GM18909 (cell line): ENCODE data around the gene ZNF100.
"Not testable (repeated sequence)": the region's sequence is repeated elsewhere in the genome, so short reads cannot be mapped to it uniquely, and the experiment has no call there.

Source experiments
- ATAC-seq: cut with Tn5 transposase; IDR thresholded peaks from one replicate; pipeline ENCODE4 v1.9.1; 2021; ENCODE audit warnings: mild to moderate bottlenecking; ENCODE audit not compliant: unreplicated experiment, poor library complexity

The ZNF100 gene

GRCh38 chr19:21707065-21707464 is 60.3 kb downstream of the ZNF100 start:
- no peak for ATAC-seq

GRCh38 chr19:21705393-21705792 is 62.0 kb downstream of the ZNF100 start:
- no peak for ATAC-seq

- ATAC-seq: no peak
These were observed 63.1 kb downstream of the ZNF100 start for GRCh38 chr19:21704320-21704719.

GRCh38 chr19:21699197-21699596 is 68.2 kb downstream of the ZNF100 start:
- no peak for ATAC-seq

GRCh38 chr19:21698215-21698614 is 69.2 kb downstream of the ZNF100 start:
- ATAC-seq: no peak

- ATAC-seq: no peak
These were observed 69.7 kb downstream of the ZNF100 start for GRCh38 chr19:21697698-21698097.

- ATAC-seq: no peak
These were observed 73.0 kb downstream of the ZNF100 start for GRCh38 chr19:21694171-21694906.

- no peak for ATAC-seq
These were observed 74.0 kb downstream of the ZNF100 start for GRCh38 chr19:21693399-21693798.

- no peak for ATAC-seq
These were observed 75.7 kb downstream of the ZNF100 start for GRCh38 chr19:21691661-21692060.

GRCh38 chr19:21688464-21688863 is 78.9 kb downstream of the ZNF100 start:
- ATAC-seq: no peak

- ATAC-seq: no peak
These were observed 86.7 kb downstream of the ZNF100 start for GRCh38 chr19:21680671-21681070.

GRCh38 chr19:21680026-21680425 is 87.4 kb downstream of the ZNF100 start:
- no peak for ATAC-seq

- ATAC-seq: no peak
These were observed 89.5 kb downstream of the ZNF100 start for GRCh38 chr19:21677696-21678418.

- ATAC-seq: no peak
These were observed 92.9 kb downstream of the ZNF100 start for GRCh38 chr19:21674454-21674853.

- not testable (repeated sequence) for ATAC-seq
These were observed 93.9 kb downstream of the ZNF100 start for GRCh38 chr19:21673479-21673878.
